Measurements from ENCODE around the gene C22orf23. TPM values are rescaled to one million over a fixed set of nuclear protein-coding genes. Genes with fewer than 3 reads are reported as not detected.

Gene C22orf23
- total RNA-seq, 1 donor from 2014 or later: 0.93 TPM

DNA sequence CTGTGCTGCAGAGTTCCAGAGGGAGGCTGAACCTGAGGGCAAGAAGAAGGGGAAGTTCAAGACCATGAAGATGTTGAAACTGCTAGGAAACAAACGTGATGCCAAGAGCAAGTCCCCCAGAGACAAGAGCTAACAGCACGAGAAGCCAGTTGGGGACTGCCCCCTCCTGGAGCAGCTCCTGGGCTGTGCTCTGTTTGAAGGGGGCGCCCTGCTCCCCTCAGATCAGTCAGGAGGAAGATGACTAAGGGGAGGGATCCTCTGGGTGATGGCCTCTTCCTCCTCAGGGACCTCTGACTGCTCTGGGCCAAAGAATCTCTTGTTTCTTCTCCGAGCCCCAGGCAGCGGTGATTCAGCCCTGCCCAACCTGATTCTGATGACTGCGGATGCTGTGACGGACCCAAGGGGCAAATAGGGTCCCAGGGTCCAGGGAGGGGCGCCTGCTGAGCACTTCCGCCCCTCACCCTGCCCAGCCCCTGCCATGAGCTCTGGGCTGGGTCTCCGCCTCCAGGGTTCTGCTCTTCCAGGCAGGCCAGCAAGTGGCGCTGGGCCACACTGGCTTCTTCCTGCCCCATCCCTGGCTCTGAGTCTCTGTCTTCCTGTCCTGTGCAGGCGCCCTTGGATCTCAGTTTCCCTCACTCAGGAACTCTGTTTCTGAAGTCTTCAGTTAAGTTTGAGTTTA, 12.6 kb downstream of the C22orf23 start:
- Mint-ChIP-seq H3K4me1 (ENCODE audit: low read depth) (peaks cover 2% of the 10 kb centered on the region), H3K27ac (no peak overlapping the region)
- no peak for DNase-seq (ENCODE audit: low spot score, unreplicated experiment)

DNA sequence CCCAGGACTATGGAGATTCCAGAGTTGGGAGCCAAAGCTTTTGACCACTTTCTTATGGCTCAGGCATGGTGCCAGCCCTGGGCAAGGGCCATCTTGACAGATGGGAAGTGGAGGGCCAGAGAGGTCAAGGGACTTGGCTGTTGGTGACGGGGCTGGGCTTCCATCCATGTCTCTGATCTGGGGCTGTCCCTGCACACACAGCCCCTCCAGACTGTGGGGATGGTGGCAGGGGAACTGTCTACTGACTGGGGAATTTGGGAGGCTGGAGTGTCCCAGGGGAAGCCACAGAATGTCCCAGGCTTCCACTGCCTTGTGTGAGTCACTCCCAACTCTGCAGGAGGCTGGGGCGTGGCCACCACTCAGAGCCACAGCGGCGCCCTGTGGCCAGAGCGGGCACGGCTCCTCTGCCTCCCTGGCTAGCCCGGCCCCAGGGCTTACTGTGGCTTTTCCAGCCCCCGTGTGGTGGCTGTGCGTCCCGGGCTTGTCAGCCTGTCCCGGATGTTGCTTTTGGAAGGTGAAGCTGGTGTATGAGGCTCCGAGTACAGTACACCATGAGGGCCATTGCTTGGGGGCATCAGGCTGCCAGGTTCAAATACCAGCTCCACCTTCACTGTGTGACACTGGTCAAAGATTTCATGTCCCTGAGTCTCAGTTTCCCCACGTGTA, 19.6 kb downstream of the C22orf23 start:
- no peaks in the 10 kb centered on the region for H3K9me3 Mint-ChIP-seq (ENCODE audit: low read depth)
- H3K4me3 Mint-ChIP-seq (ENCODE audit: low read depth): no peak overlapping the region
- H3K27ac Mint-ChIP-seq: peak overlapping the region; percentile 45
- H3K4me1 Mint-ChIP-seq (ENCODE audit: low read depth): no peaks in the 10 kb centered on the region
- H3K36me3 Mint-ChIP-seq (ENCODE audit: insufficient read depth): peaks cover 13% of the 10 kb centered on the region
- TF ChIP-seq, protein P1, sequence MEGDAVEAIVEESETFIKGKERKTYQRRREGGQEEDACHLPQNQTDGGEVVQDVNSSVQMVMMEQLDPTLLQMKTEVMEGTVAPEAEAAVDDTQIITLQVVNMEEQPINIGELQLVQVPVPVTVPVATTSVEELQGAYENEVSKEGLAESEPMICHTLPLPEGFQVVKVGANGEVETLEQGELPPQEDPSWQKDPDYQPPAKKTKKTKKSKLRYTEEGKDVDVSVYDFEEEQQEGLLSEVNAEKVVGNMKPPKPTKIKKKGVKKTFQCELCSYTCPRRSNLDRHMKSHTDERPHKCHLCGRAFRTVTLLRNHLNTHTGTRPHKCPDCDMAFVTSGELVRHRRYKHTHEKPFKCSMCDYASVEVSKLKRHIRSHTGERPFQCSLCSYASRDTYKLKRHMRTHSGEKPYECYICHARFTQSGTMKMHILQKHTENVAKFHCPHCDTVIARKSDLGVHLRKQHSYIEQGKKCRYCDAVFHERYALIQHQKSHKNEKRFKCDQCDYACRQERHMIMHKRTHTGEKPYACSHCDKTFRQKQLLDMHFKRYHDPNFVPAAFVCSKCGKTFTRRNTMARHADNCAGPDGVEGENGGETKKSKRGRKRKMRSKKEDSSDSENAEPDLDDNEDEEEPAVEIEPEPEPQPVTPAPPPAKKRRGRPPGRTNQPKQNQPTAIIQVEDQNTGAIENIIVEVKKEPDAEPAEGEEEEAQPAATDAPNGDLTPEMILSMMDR (IDR thresholded peaks at IDR 0.05; ENCODE audit: unreplicated experiment): peak; percentile 91
- peak; percentile 83 for DNase-seq (ENCODE audit: low spot score, unreplicated experiment)
- no peaks in the 10 kb centered on the region for H3K27me3 Mint-ChIP-seq

More for the DNA sequence above, 12.6 kb downstream of the C22orf23 start:
- no peak overlapping the region for H3K4me3 Mint-ChIP-seq (ENCODE audit: low read depth)
- peaks cover 22% of the 10 kb centered on the region for H3K36me3 Mint-ChIP-seq (ENCODE audit: insufficient read depth)
- TF ChIP-seq, protein P1 (IDR thresholded peaks at IDR 0.05; ENCODE audit: unreplicated experiment): no peak
- H3K27me3 Mint-ChIP-seq: no peaks in the 10 kb centered on the region
- H3K9me3 Mint-ChIP-seq (ENCODE audit: low read depth): no peaks in the 10 kb centered on the region

DNA sequence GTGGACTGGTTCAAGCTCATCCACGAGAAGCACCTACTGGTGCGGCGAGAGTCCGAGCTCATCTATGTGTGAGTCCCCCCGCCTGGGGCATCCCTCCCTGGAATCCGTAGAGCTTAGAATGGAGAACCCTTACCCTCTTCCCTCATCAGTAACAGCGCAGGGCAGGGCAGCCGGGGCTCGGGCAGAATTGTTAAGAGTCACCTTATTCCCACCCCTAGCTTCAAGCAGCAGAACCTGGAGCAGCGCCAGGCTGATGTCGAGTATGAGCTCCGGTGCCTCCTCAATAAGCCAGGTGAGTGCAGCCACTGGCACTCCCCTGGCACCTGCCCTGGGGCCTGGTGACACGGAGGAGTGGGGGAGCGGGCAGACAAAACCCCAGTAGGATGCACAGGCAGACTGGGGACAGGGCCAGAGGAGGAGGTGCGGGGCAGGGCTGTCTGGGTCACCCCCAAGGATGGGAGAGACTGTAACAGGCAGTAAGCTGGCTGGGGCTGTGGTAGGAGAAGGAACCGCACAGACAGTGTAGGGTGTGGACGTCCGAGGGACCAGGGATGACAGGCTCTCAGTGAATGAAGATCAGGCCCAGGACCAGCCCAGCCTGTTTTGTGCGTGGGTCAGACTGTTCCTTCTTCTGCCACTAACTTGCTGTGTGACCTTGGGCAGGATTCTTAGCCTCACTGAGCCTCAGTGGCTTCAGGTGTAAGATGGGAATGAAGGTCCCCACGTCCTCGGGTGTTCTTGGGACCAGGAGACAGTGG, 20.4 kb downstream of the C22orf23 start:
- no peak for DNase-seq (ENCODE audit: low spot score, unreplicated experiment)
- Mint-ChIP-seq H3K36me3 (ENCODE audit: insufficient read depth) (peaks cover 18% of the 10 kb centered on the region), H3K27ac (peak overlapping the region; percentile 52), H3K4me3 (ENCODE audit: low read depth) (no peak overlapping the region), H3K27me3 (no peaks in the 10 kb centered on the region), H3K4me1 (ENCODE audit: low read depth) (no peaks in the 10 kb centered on the region), H3K9me3 (ENCODE audit: low read depth) (no peaks in the 10 kb centered on the region)
- TF ChIP-seq, protein P1 (IDR thresholded peaks at IDR 0.05; ENCODE audit: unreplicated experiment): no peak

DNA sequence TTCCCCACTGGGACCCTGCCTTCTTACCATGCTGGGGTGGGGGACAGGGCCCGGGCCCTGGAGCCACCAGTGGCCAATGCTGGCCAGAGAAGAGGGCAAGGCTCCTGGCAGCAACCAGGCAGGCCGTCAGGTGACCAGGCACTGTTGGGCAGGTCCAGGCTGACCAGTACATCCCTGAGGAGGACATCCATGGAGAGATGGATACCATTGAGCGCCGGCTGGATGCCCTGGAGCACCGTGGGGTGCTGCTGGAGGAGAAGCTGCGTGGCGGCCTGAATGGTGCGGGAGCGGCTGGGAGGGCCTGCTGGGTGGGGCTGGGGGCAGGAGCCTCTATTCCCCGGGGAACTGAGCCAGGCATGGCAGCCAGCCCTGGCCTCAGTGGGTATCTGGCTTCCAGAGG, 21.0 kb downstream of the C22orf23 start:
- Mint-ChIP-seq H3K27me3 (no peaks in the 10 kb centered on the region), H3K4me3 (ENCODE audit: low read depth) (no peak overlapping the region), H3K4me1 (ENCODE audit: low read depth) (no peaks in the 10 kb centered on the region), H3K9me3 (ENCODE audit: low read depth) (no peaks in the 10 kb centered on the region), H3K36me3 (ENCODE audit: insufficient read depth) (peaks cover 13% of the 10 kb centered on the region), H3K27ac (no peak overlapping the region)
- DNase-seq (ENCODE audit: low spot score, unreplicated experiment): no peak
- TF ChIP-seq, protein P1 (IDR thresholded peaks at IDR 0.05; ENCODE audit: unreplicated experiment): no peak

DNA sequence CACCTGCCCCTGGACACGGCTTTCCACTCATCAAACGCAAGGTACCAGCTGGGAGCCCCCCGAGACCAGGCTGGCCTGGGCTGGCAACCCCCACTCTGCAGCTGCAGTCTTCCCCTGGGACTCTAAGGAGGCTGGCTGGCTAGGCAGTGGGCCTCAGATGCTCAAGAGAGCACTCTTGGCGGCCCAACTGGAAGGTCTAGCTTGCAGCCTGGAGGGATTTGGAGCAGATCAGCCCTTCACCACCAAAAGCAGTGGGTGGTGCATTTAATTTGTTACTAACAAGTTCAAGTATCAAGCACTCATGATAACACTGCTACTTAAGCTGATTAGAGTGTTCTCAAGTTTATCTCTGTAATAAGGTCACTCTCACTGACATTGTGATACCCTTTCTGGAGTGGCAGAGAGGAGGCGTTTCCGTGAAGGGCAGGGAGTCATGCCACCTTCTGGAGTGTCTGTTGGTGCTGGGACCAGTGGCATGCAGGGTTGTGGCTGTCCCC, 21.5 kb downstream of the C22orf23 start:
- Mint-ChIP-seq H3K4me3 (ENCODE audit: low read depth) (no peak overlapping the region), H3K4me1 (ENCODE audit: low read depth) (no peaks in the 10 kb centered on the region), H3K27ac (no peak overlapping the region), H3K27me3 (no peaks in the 10 kb centered on the region), H3K36me3 (ENCODE audit: insufficient read depth) (peaks cover 13% of the 10 kb centered on the region), H3K9me3 (ENCODE audit: low read depth) (no peaks in the 10 kb centered on the region)
- TF ChIP-seq, protein P1 (IDR thresholded peaks at IDR 0.05; ENCODE audit: unreplicated experiment): no peak
- DNase-seq (ENCODE audit: low spot score, unreplicated experiment): no peak
